Stimulated activated memory B cell treated with anti-CD40 and anti-IgM and Interleukin-4, amounts not matched to agents 10 μg/mL and 1 μg/mL and 100 μg/mL, for 72 hours (primary cell): ENCODE results near the gene MDH2.
"Not testable (repeated sequence)": the region's sequence is repeated elsewhere in the genome, so short reads cannot be mapped to it uniquely, and the experiment has no call there.

Experiments
- ATAC-seq: fragments of 150-1000 bp; cut with Tn5 transposase; 2 replicates; pipeline ENCODE4 v1.10.0; 2021
- H3K27ac Mint-ChIP-seq: one replicate; pipeline ENCODE4 v1.8.0; 2022; ENCODE audit warnings: mild to moderate bottlenecking, mixed read lengths
- H3K27me3 Mint-ChIP-seq: one replicate; pipeline ENCODE4 v1.8.0; 2022; ENCODE audit warnings: mixed read lengths
- H3K36me3 Mint-ChIP-seq: one replicate; pipeline ENCODE4 v1.8.0; 2022; ENCODE audit warnings: mixed read lengths
- H3K4me1 Mint-ChIP-seq: one replicate; pipeline ENCODE4 v1.8.0; 2022; ENCODE audit warnings: mixed read lengths
- H3K4me3 Mint-ChIP-seq: one replicate; pipeline ENCODE4 v1.8.0; 2022; ENCODE audit warnings: mild to moderate bottlenecking, moderate library complexity, mixed read lengths
- H3K9me3 Mint-ChIP-seq: one replicate; pipeline ENCODE4 v1.8.0; 2022; ENCODE audit warnings: mixed read lengths

MDH2 gene

DNA sequence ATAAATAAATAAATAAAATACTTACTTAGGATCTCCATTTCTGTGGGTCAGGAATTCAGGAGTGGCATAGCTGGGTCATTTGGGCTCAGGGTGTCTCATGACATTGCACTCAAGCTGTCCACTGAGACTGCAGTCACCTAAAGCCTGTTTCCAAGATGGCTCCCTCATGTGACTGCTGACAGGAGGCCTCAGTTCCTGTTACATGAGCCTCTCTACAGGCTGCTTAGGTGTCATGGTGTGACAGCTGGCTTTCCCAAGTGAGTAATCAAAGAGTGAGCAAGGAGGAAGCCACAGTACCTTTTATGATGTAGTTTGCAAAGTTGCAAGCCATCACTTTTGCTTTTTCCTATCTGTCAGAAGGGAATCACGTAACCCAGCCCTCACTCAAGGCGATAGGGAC is 55.9 kb downstream of the MDH2 start:
- not testable (repeated sequence) for H3K27ac Mint-ChIP-seq, H3K9me3 Mint-ChIP-seq, H3K4me3 Mint-ChIP-seq

DNA sequence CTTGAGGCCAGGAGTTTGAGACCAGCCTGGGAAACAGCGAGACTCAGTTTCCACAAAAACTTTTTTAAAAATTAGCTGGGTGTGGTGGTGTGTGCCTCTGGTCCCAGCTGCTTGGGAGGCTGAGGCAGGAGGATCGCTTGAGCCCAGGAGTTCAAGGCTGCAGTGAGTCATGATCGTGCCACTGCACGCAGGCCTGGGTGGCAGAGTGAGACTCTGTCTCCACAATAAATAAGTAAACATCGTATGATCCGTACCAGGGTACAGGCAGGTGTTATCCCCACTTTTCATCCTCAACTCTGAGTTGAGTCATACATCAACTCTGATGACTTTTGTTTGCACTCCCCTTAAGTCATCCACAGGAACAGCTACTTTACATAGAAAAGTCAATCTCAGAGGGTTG is 58.2 kb downstream of the MDH2 start:
- H3K9me3 Mint-ChIP-seq, H3K27ac Mint-ChIP-seq, H3K4me3 Mint-ChIP-seq, ATAC-seq, H3K36me3 Mint-ChIP-seq, H3K4me1 Mint-ChIP-seq: not testable (repeated sequence)
- peaks cover 10% of the 10 kb centered on the region for H3K27me3 Mint-ChIP-seq

More for the DNA sequence above, 55.9 kb downstream of the MDH2 start:
- not testable (repeated sequence) for H3K36me3 Mint-ChIP-seq, ATAC-seq, H3K4me1 Mint-ChIP-seq
- H3K27me3 Mint-ChIP-seq, result peaks cover 10% of the 10 kb centered on the region

DNA sequence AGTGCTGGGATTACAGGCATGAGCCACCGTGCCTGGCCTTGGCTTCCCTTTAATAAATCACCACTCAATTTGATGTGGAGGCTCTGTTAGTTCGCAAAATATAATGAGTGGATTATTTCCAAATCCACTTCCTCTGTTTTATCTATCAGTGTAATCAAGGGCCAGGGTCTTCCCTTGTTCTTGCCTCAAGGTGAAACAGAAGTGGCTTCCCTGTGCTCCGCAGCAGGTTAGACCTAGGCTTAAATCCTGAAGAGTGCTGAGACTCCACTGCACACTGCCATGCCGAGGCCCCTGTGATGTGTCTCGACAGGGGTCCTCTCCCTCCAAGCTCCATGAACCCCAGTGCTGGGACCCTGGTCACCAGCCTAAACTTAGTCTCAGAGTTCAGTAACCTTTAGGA is 59.0 kb downstream of the MDH2 start:
- no peak for ATAC-seq
- no peak overlapping the region for H3K4me3 Mint-ChIP-seq
- H3K9me3 Mint-ChIP-seq, result no peaks in the 10 kb centered on the region
- H3K4me1 Mint-ChIP-seq, result no peaks in the 10 kb centered on the region
- peaks cover 7% of the 10 kb centered on the region for H3K27me3 Mint-ChIP-seq
- no peak overlapping the region for H3K27ac Mint-ChIP-seq
- H3K36me3 Mint-ChIP-seq, result no peaks in the 10 kb centered on the region

DNA sequence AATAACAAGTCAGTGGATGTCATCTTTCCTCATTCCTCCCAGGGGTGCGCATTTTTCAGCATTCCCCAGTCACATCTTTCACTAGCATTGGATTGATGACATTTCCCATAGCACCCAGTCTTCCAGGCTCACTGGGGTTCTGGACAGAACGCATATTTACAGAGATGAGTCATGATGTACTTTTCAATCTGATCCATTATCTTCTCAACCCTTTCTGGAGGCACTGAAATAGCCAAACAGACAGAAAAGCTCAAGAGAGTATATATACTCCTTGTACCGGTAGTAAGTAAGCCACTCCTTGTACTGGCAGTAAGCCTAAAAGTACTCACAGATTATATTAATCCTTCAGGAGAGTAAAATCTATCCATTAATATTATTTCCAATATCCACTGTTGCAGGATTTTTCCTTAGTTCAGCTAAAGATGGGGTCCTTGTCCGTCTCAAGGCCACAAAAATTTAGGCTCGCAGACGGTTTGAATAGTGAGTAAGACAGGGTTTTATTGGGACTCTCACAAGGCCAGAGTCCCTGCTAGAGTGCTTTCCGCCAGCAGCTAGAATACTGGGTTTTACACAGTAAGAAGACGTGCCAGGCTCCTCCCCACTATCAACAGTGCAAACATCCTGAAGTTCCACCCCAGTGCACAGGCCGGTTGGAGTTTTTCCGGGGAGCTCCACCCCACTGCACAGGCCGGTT is 60.8 kb downstream of the MDH2 start:
- Mint-ChIP-seq H3K36me3 (no peaks in the 10 kb centered on the region), H3K4me1 (no peaks in the 10 kb centered on the region), H3K9me3 (no peaks in the 10 kb centered on the region), H3K27me3 (no peaks in the 10 kb centered on the region), H3K4me3 (no peak overlapping the region), H3K27ac (no peak overlapping the region)
- ATAC-seq, result no peak

DNA sequence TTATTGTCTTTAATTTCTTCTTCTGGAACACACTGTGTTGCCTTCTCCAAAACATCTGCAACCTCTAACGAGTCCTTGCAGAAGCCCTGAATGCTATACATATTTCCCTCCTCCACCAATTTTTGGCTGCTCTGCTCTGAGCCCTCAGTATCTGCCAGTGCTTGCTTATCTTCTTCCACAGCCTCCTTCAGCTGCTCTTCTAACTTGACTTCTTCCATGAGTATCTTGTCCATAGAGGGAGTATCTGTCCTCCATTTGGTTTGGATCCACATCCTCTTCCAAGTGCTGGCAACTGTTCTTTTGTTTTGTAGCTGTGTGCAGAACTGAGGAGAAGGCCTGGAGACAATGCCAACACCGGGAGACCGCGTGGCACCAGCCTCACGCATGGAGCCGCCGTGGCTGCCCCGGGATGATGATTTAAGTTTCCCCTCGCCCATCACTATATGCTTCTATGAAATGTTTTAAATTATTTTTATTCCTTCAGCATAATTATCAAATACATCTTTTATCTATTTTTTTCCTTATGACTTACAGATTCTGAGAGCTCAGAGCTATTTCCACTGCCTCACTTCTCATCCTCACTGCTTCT is 65.2 kb downstream of the MDH2 start:
- not testable (repeated sequence) for ATAC-seq, H3K27me3 Mint-ChIP-seq, H3K4me3 Mint-ChIP-seq, H3K36me3 Mint-ChIP-seq, H3K4me1 Mint-ChIP-seq, H3K9me3 Mint-ChIP-seq, H3K27ac Mint-ChIP-seq

DNA sequence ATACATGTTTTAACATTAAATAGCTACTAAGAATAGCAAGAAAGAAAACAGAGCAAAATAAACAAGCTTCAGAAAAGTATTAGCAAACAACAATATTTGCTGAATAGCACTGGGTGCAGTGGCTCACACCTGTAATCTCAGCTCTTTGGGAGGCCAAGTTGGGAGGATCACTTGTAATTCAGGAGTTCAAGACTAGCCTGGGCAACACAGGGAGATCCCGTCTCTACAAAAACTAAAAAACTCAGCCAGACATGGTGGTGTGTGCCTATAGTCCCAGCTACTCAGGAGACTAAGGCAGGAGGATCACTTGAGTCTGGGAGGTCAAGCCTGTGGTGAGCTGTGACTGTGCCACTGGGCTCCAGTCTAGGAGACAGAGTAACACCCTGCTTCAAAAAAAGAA is 66.8 kb downstream of the MDH2 start:
- not testable (repeated sequence) for H3K36me3 Mint-ChIP-seq, H3K4me3 Mint-ChIP-seq, H3K27ac Mint-ChIP-seq, ATAC-seq, H3K4me1 Mint-ChIP-seq, H3K9me3 Mint-ChIP-seq, H3K27me3 Mint-ChIP-seq
